Mucosa of descending colon (tissue), 3 donors: Measurements from ENCODE around the gene MRFAP1. TPM values are rescaled to one million over a fixed set of nuclear protein-coding genes. Genes with fewer than 3 reads are reported as not detected.

Source experiments
- ATAC-seq: fragments of 200-7000 bp; cut with Tn5 transposase; one replicate; pipeline ENCODE4 v1.9.1; 2020; ENCODE audit warnings: mild to moderate bottlenecking, moderate library complexity
- DNase-seq, 3 donors: peaks; one replicate each; pipeline ENCODE4 v3.0.0-alpha.2; 2020
- H3K36me3 ChIP-seq: fragments of 200-600 bp; one replicate; pipeline ENCODE4 v1.8.0; 2021; ENCODE audit warnings: low read depth, mild to moderate bottlenecking
- H3K4me1 ChIP-seq: fragments of 200-600 bp; one replicate; pipeline ENCODE4 v1.8.0; 2021; ENCODE audit warnings: low read depth, mild to moderate bottlenecking
- H3K4me3 ChIP-seq: fragments of 200-600 bp; one replicate; pipeline ENCODE4 v1.8.0; 2021; ENCODE audit warnings: mild to moderate bottlenecking
- H3K9me3 ChIP-seq: fragments of 200-600 bp; one replicate; pipeline ENCODE4 v1.8.0; 2021; ENCODE audit warnings: mild to moderate bottlenecking
- CTCF ChIP-seq: fragments of 200-600 bp; IDR thresholded peaks from one replicate; pipeline ENCODE4 v1.8.0; 2022; ENCODE audit warnings: antibody characterized with exemption, mild to moderate bottlenecking
- intact Hi-C, 2 donors: fragments of 100-400 bp; cut with DNase I in 1 of 2; cut with micrococcal nuclease in 1 of 2; formaldehyde crosslinking; loops; one replicate each; pipeline versions ENCODE4 v1.11.0 to v1.11.1; 2022; cut with DNase I, micrococcal nuclease
- total RNA-seq, 3 donors: library from RNA; stranded (reverse); fragmentation: NEBNext Ultra II Directional in 2 of 3; extraction: Animal tissue kit (Norgen Biotek cat#: 25700) in 2 of 3; gene quantifications; one replicate each; pipeline versions ENCODE4 v1.2.1 to v1.2.4, GENCODE V29; 2021 to 2023
- donor health status: DM: no; HTN: no; CAD: no; lungs with moderate emphysema.
- donor health status: DM: no; HTN: no; CAD: no.
- donor health status: DM: no; HTN: yes; CAD: no.

Gene MRFAP1
- total RNA-seq, 3 donors from 2014 or later: 115 to 244 (median 172) TPM

- TF ChIP-seq CTCF: no peak
- Histone ChIP-seq H3K4me3 (no peak overlapping the region), H3K36me3 (peaks cover 4% of the 10 kb centered on the region), H3K9me3 (peaks cover 5% of the 10 kb centered on the region), H3K4me1 (no peaks in the 10 kb centered on the region)
- DNase-seq (peak in 1 of 3 donors; percentile 33), ATAC-seq (no peak)
- intact Hi-C loops: no loop called here
Measured at GRCh38 chr4:6606465-6607235, 33.8 kb upstream of the MRFAP1 start.

- TF ChIP-seq CTCF: no peak
- Histone ChIP-seq H3K4me1 (no peaks in the 10 kb centered on the region), H3K4me3 (no peak overlapping the region), H3K9me3 (peaks cover 5% of the 10 kb centered on the region), H3K36me3 (peaks cover 4% of the 10 kb centered on the region)
- intact Hi-C loops: no loop called here
- DNase-seq (no peak), ATAC-seq (no peak)
Measured at GRCh38 chr4:6607368-6608055, 33.0 kb upstream of the MRFAP1 start.

- no peak for TF ChIP-seq CTCF
- peaks cover 5% of the 10 kb centered on the region for H3K9me3 ChIP-seq
- H3K4me3 ChIP-seq: no peak overlapping the region
- intact Hi-C loops: no loop called here
- ATAC-seq (no peak), DNase-seq (peak in 1 of 3 donors; percentile 33)
- no peaks in the 10 kb centered on the region for H3K4me1 ChIP-seq
- peaks cover 4% of the 10 kb centered on the region for H3K36me3 ChIP-seq
Measured at GRCh38 chr4:6608758-6609414, 31.6 kb upstream of the MRFAP1 start.

- peaks cover 4% of the 10 kb centered on the region for H3K36me3 ChIP-seq
- intact Hi-C loops: no loop called here
- no peak for TF ChIP-seq CTCF
- ATAC-seq (no peak), DNase-seq (no peak)
- H3K4me1 ChIP-seq: no peaks in the 10 kb centered on the region
- H3K4me3 ChIP-seq: no peak overlapping the region
- peaks cover 5% of the 10 kb centered on the region for H3K9me3 ChIP-seq
Measured at GRCh38 chr4:6609415-6610079, 30.9 kb upstream of the MRFAP1 start.

GRCh38 chr4:6610856-6611430 lies 29.5 kb upstream of the MRFAP1 start:
- no peak for TF ChIP-seq CTCF
- Histone ChIP-seq H3K36me3 (peaks cover 4% of the 10 kb centered on the region), H3K4me1 (no peaks in the 10 kb centered on the region), H3K4me3 (no peak overlapping the region), H3K9me3 (no peaks in the 10 kb centered on the region)
- ATAC-seq (no peak), DNase-seq (peak in 1 of 3 donors; percentile 33)
- intact Hi-C loops: no loop called here
